Activated CD8-positive, alpha-beta memory T cell treated with anti-CD3 and anti-CD28 coated beads, Interleukin-2, amount 50 U/mL, for 1 hour (primary cell): ENCODE results near the gene DTL.

ENCODE experiments used
- DNase-seq: peaks from one replicate; pipeline ENCODE4 v3.0.0-alpha.2; 2020; ENCODE audit errors: extremely low read depth

DTL gene

GRCh38 chr1:212132025-212132424 lies 96.5 kb downstream of the DTL start:
- DNase-seq: no peak

GRCh38 chr1:212133319-212133718 lies 97.8 kb downstream of the DTL start:
- no peak for DNase-seq

GRCh38 chr1:212135166-212135565 lies 99.6 kb downstream of the DTL start:
- DNase-seq: no peak

GRCh38 chr1:212137854-212138253 lies 102.3 kb downstream of the DTL start:
- DNase-seq: no peak

GRCh38 chr1:212138457-212138856 lies 102.9 kb downstream of the DTL start:
- no peak for DNase-seq

- no peak for DNase-seq
These were observed 104.1 kb downstream of the DTL start for GRCh38 chr1:212139526-212140135.

- DNase-seq: no peak
These were observed 105.9 kb downstream of the DTL start for GRCh38 chr1:212141404-212141803.

- no peak for DNase-seq
These were observed 107.5 kb downstream of the DTL start for GRCh38 chr1:212142883-212143530.

GRCh38 chr1:212147581-212148033 lies 112.1 kb downstream of the DTL start:
- no peak for DNase-seq

- DNase-seq: no peak
These were observed 114.0 kb downstream of the DTL start for GRCh38 chr1:212149566-212149965.

- DNase-seq: no peak
These were observed 116.8 kb downstream of the DTL start for GRCh38 chr1:212152308-212152693.

- no peak for DNase-seq
These were observed 117.3 kb downstream of the DTL start for GRCh38 chr1:212152869-212153268.

GRCh38 chr1:212153635-212154034 lies 118.1 kb downstream of the DTL start:
- DNase-seq: no peak
